ENCODE data around the gene CD96.

- TF ChIP-seq GATA3 (IDR thresholded peaks at IDR 0.05; ENCODE audit: low read depth, low read length) (no peak), GATA2 (IDR thresholded peaks at IDR 0.05; ENCODE audit: low read depth, low read length) (no peak)
These were observed 76.9 kb downstream of the CD96 start for GRCh38 chr3:111618945-111619344.
